B cell (primary cell): ENCODE measurements around the gene TIPIN.

ENCODE experiments used
- CTCF ChIP-seq: fragments of 200-600 bp; IDR thresholded peaks from one replicate; pipeline ENCODE4 v1.8.0; 2022; ENCODE audit warnings: antibody characterized with exemption, mild to moderate bottlenecking
- EZH2 ChIP-seq: IDR thresholded peaks from 2 replicates; pipeline ENCODE4 v1.6.1; 2012; ENCODE audit warnings: borderline replicate concordance, low read depth, mild to moderate bottlenecking, moderate library complexity, low read length; ENCODE audit not compliant: insufficient read depth, poor library complexity, severe bottlenecking

- no peak for TF ChIP-seq CTCF
- TF ChIP-seq EZH2 = no peak
These were observed 57.7 kb downstream of the TIPIN start for GRCh38 chr15:66298803-66299251.
